ES-I3 (cell line): ENCODE measurements around the gene SRPK2.
"Not testable (repeated sequence)": the region's sequence is repeated elsewhere in the genome, so short reads cannot be mapped to it uniquely, and the experiment has no call there.

Experiments
- H3K36me3 ChIP-seq: 2 replicates; pipeline ENCODE4 v1.6.1; 2013; ENCODE audit warnings: mild to moderate bottlenecking, low read length, control low read depth, moderate library complexity; ENCODE audit not compliant: insufficient read depth
- H3K4me1 ChIP-seq: 2 replicates; pipeline ENCODE4 v1.6.1; 2013; ENCODE audit warnings: mild to moderate bottlenecking, control low read depth, low read length; ENCODE audit not compliant: insufficient read depth
- H3K9ac ChIP-seq: 2 replicates; pipeline ENCODE4 v1.6.1; 2013; ENCODE audit warnings: low read depth, mild to moderate bottlenecking, low read length, moderate library complexity
- H3K9me3 ChIP-seq: 2 replicates; pipeline ENCODE4 v1.6.1; 2013; ENCODE audit warnings: mild to moderate bottlenecking, low read length, moderate library complexity; ENCODE audit not compliant: control insufficient read depth, insufficient read depth

Gene SRPK2

GRCh38 chr7:105234886-105235285 lies 153.8 kb downstream of the SRPK2 start:
- Histone ChIP-seq H3K9ac (no peak overlapping the region), H3K36me3 (no peaks in the 10 kb centered on the region), H3K4me1 (0 out of 2 replicates have a peak, but pooled peaks cover 4% of the 10 kb centered on the region), H3K9me3 (no peaks in the 10 kb centered on the region)

- H3K36me3 ChIP-seq, H3K4me1 ChIP-seq, H3K9me3 ChIP-seq, H3K9ac ChIP-seq: not testable (repeated sequence)
These were observed 155.9 kb downstream of the SRPK2 start for GRCh38 chr7:105232829-105233291.

GRCh38 chr7:105230486-105230885 lies 158.2 kb downstream of the SRPK2 start:
- Histone ChIP-seq H3K9me3 (no peaks in the 10 kb centered on the region), H3K9ac (no peak overlapping the region)

GRCh38 chr7:105229641-105230040 lies 159.1 kb downstream of the SRPK2 start:
- peaks cover 12% of the 10 kb centered on the region; the same call in 1 of the 2 replicates for H3K4me1 ChIP-seq
- H3K36me3 ChIP-seq, result no peaks in the 10 kb centered on the region

More at GRCh38 chr7:105230486-105230885, 158.2 kb downstream of the SRPK2 start:
- peaks cover 10% of the 10 kb centered on the region; the same call in 1 of the 2 replicates for H3K4me1 ChIP-seq
- H3K36me3 ChIP-seq, result no peaks in the 10 kb centered on the region

GRCh38 chr7:105228555-105228954 lies 160.2 kb downstream of the SRPK2 start:
- Histone ChIP-seq H3K4me1 (peaks cover 14% of the 10 kb centered on the region; the same call in 1 of the 2 replicates), H3K9me3 (no peaks in the 10 kb centered on the region), H3K36me3 (no peaks in the 10 kb centered on the region), H3K9ac (no peak overlapping the region)

More at GRCh38 chr7:105229641-105230040, 159.1 kb downstream of the SRPK2 start:
- H3K9me3 ChIP-seq, result no peaks in the 10 kb centered on the region
- no peak overlapping the region for H3K9ac ChIP-seq

GRCh38 chr7:105227391-105227790 lies 161.3 kb downstream of the SRPK2 start:
- no peak overlapping the region for H3K9ac ChIP-seq
- H3K9me3 ChIP-seq, result no peaks in the 10 kb centered on the region
- H3K4me1 ChIP-seq, result peaks cover 17% of the 10 kb centered on the region; the same call in 1 of the 2 replicates
- no peaks in the 10 kb centered on the region for H3K36me3 ChIP-seq

- Histone ChIP-seq H3K4me1 (peaks cover 14% of the 10 kb centered on the region; the same call in 1 of the 2 replicates), H3K36me3 (no peaks in the 10 kb centered on the region), H3K9me3 (no peaks in the 10 kb centered on the region), H3K9ac (no peak overlapping the region)
These were observed 163.7 kb downstream of the SRPK2 start for GRCh38 chr7:105224884-105225651.

- Histone ChIP-seq H3K9ac (no peak overlapping the region), H3K9me3 (no peaks in the 10 kb centered on the region), H3K36me3 (no peaks in the 10 kb centered on the region), H3K4me1 (peaks cover 19% of the 10 kb centered on the region; the same call in 1 of the 2 replicates)
These were observed 165.8 kb downstream of the SRPK2 start for GRCh38 chr7:105222953-105223352.

GRCh38 chr7:105219771-105220160 lies 169.0 kb downstream of the SRPK2 start:
- H3K9ac ChIP-seq, result no peak overlapping the region
- peaks cover 15% of the 10 kb centered on the region; the same call in 1 of the 2 replicates for H3K4me1 ChIP-seq
- no peaks in the 10 kb centered on the region for H3K36me3 ChIP-seq
- no peaks in the 10 kb centered on the region for H3K9me3 ChIP-seq

- Histone ChIP-seq H3K9me3 (no peaks in the 10 kb centered on the region), H3K4me1 (peaks cover 15% of the 10 kb centered on the region; the same call in 1 of the 2 replicates), H3K9ac (no peak overlapping the region), H3K36me3 (no peaks in the 10 kb centered on the region)
These were observed 169.6 kb downstream of the SRPK2 start for GRCh38 chr7:105218939-105219770.

GRCh38 chr7:105218215-105218614 lies 170.5 kb downstream of the SRPK2 start:
- H3K36me3 ChIP-seq, result no peaks in the 10 kb centered on the region
- peaks cover 11% of the 10 kb centered on the region; the same call in 1 of the 2 replicates for H3K4me1 ChIP-seq
- H3K9me3 ChIP-seq, result no peaks in the 10 kb centered on the region
- no peak overlapping the region for H3K9ac ChIP-seq

GRCh38 chr7:105216786-105217185 lies 171.9 kb downstream of the SRPK2 start:
- Histone ChIP-seq H3K36me3 (no peaks in the 10 kb centered on the region), H3K9ac (no peak overlapping the region), H3K9me3 (0 out of 2 replicates have a peak, but pooled peaks cover 1% of the 10 kb centered on the region), H3K4me1 (peaks cover 11% of the 10 kb centered on the region; the same call in 1 of the 2 replicates)

- Histone ChIP-seq H3K4me1 (peaks cover 11% of the 10 kb centered on the region; the same call in 1 of the 2 replicates), H3K9ac (no peak overlapping the region), H3K36me3 (no peaks in the 10 kb centered on the region), H3K9me3 (0 out of 2 replicates have a peak, but pooled peaks cover 4% of the 10 kb centered on the region)
These were observed 172.9 kb downstream of the SRPK2 start for GRCh38 chr7:105215821-105216220.

GRCh38 chr7:105215182-105215581 lies 173.5 kb downstream of the SRPK2 start:
- Histone ChIP-seq H3K36me3 (no peaks in the 10 kb centered on the region), H3K9me3 (0 out of 2 replicates have a peak, but pooled peaks cover 4% of the 10 kb centered on the region), H3K9ac (no peak overlapping the region), H3K4me1 (peaks cover 11% of the 10 kb centered on the region; the same call in 1 of the 2 replicates)
